ENCODE data around the gene HUWE1.

GRCh38 chrX:53654376-53654775 is 32.1 kb downstream of the HUWE1 start:
- TF ChIP-seq CTCF (IDR thresholded peaks at IDR 0.05) (no peak), POLR2AphosphoS5 (IDR thresholded peaks at IDR 0.05) (no peak)
